IPS-18c (cell line): ENCODE data around the gene RNF187.

Source experiments
- H3K4me3 ChIP-seq: 2 replicates; pipeline ENCODE4 v1.7.0; 2013; ENCODE audit warnings: low read depth, mild to moderate bottlenecking, low read length, moderate library complexity; ENCODE audit not compliant: insufficient read depth
- H3K9me3 ChIP-seq: one replicate; pipeline ENCODE4 v1.6.1; 2013; ENCODE audit warnings: mild to moderate bottlenecking, low read length, moderate library complexity; ENCODE audit not compliant: control insufficient read depth, insufficient read depth

RNF187 gene

DNA sequence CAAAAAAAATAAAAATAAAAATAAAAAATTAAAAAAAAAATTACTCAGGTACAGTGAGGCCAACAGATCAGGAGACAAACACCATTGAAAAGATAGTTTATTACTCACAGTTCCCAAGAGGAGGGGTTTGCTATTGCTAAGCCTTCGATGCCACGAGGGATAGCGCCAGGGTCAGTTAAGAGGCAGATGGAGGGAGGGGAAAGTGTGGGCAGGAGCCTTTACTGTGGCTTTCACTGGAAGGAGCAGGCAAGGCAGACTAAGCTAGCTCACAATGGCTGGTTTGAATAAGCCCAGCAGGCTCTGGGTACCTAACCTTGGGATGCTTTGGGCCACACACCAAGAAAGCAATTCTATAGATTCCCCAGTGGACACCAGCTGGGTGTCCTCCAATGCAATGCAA, 12.7 kb upstream of the RNF187 start:
- no peaks in the 10 kb centered on the region for H3K9me3 ChIP-seq
- no peak overlapping the region for H3K4me3 ChIP-seq

DNA sequence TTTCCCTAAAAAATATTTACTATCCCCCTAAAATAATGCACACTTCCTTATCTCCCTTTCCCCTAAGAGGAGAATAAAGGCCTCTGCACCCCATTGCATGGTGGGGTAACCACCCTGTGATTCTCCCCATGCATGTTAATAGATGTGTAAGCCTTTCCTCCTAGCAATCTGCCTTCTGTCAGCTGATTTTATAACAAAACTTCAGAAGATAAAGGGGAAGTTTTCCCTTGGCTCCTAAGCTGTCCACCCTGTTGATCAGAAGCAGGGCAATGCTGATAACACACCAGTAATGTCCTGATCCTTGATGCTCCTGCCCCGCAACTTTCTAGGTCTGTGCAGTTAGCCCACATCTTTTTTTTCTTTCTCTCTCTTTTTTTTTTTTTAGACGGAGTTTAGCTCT, 11.4 kb upstream of the RNF187 start:
- Histone ChIP-seq H3K4me3 (no peak overlapping the region), H3K9me3 (no peaks in the 10 kb centered on the region)

DNA sequence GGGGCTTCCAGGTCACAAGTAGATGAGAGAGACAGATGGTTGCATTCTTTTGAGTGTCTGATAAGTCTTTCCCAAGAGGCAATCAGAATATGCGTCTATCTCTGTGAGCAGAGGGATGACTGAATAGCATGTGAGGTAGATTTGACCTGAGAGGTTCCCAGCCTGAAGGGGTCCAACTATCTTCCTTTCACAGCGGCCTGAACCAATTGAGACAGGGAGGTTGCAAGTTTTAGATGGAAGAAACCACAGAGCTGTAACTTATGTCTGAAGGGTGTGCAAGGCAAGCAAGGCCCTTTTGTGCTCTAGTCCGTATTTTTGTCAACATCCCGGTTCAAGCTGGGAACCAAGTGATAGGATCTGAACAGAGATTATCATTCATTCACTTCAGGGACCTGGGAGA, 9.9 kb upstream of the RNF187 start:
- Histone ChIP-seq H3K4me3 (no peak overlapping the region), H3K9me3 (no peaks in the 10 kb centered on the region)

DNA sequence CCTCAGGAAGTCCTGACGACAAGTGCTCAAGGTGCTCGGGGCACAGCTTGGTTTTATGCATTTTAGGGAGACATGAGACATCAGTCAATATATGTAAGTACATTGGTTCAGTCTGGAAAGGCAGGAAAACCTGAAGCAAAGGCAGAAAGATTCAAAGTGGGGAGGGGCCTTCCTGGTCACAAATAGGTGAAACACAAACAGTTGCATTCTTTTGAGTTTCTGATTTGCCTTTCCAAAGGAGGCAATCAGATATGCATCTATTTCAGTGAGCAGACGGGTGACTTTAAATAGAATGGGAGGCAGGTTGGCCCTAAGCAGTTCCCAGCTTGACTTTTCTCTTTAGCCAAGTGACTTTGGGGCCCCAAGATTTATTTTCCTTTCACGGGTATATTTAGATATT, 8.9 kb upstream of the RNF187 start:
- Histone ChIP-seq H3K9me3 (no peaks in the 10 kb centered on the region), H3K4me3 (no peak overlapping the region; the same call in 1 of the 2 replicates)

DNA sequence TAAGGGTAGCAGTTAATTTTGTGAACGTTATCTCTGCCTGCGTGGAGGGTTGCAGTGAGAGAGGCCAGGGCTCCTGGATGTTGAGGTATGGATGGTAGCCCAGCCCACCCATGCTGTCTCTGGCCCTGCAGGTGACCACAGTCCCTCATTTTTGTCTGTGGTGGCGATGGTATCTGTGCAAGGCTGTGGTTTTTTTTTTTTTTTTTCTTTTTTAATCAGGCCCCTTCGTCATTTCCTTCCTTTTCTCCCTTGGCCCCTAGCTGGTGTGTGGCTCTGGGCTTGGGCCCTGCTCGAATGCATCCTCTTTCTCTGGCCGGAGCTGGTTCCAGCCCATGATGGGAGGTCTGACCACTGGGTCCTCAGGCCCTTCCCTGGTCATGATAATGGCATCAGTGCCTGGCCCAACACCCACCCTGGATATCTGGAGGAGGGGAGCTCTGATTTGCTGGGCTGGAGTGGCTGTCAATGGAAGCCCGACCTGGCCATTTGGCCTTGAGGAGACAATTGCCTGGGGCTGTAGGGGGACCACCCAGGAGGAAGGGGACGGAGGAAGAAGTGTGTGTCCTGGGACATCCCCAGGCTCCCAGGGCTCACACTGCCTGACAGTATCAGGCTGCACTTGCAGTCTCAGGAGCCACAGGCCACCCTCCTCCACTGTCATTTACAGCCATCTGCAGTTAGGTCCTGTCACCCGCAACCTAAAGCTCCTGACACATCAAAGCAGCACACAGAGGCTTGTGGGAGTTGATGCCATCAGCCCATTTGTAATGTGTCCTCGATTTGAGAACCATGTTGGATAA, 8.1 kb upstream of the RNF187 start:
- Histone ChIP-seq H3K9me3 (no peaks in the 10 kb centered on the region), H3K4me3 (no peak overlapping the region)

DNA sequence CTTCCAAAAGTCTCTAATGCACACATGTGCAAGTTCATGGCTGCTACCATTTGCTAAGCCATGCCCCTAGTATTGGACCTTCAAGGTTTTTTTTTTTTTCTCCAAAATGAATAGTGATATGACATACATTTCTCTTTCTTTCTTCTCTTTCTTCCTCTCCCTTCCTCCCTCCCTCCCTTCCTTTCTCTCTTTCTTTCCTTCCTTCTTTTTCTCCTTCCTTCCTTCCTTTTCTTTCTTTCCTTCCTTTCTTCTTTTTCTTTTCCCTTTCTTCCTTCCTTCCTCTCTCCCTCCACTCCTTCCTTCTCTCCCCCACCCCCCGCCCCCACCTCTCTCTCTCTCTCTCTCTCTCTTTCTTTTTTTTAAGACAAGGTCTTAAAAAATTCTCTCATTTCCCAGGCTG, 3.4 kb upstream of the RNF187 start:
- Histone ChIP-seq H3K9me3 (no peaks in the 10 kb centered on the region), H3K4me3 (no peak overlapping the region)

DNA sequence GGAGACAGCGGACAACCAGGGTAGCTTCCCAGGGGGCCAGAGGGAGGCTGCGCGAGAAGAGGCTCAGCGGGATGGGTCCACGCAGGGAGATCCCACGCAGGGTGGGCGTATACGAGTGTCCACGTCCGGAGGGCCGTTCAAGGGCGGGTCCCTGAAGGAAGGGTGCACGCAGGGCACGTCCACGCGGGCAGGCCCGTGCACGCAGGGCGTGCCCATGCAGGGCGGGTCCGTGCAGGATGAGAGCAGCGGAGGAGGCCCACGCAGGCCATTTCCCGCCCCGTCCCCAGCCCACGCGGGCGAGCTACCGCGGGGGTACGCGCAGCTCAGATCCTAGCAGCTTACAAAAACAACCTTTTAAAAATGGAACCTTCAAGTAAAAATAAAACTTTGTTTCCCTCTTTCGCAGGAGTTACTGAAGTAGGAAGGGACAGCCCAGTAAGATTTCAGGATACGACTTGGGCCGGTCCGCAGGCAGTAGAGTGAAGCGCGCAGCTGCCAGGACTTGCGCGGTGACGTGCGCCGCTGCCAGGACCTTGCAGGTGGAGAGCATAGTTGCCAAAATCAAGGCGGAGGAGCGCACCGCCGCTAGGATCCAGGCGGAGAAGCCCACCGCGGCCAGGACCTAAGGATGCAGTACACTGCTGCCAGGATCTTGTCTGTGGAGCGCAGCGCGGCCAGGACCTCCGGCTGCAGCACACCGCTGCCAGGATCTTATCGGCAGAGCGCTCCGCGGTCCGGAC, 416 bp upstream of the RNF187 start:
- no peaks in the 10 kb centered on the region for H3K9me3 ChIP-seq
- H3K4me3 ChIP-seq = peak overlapping the region; percentile 96

DNA sequence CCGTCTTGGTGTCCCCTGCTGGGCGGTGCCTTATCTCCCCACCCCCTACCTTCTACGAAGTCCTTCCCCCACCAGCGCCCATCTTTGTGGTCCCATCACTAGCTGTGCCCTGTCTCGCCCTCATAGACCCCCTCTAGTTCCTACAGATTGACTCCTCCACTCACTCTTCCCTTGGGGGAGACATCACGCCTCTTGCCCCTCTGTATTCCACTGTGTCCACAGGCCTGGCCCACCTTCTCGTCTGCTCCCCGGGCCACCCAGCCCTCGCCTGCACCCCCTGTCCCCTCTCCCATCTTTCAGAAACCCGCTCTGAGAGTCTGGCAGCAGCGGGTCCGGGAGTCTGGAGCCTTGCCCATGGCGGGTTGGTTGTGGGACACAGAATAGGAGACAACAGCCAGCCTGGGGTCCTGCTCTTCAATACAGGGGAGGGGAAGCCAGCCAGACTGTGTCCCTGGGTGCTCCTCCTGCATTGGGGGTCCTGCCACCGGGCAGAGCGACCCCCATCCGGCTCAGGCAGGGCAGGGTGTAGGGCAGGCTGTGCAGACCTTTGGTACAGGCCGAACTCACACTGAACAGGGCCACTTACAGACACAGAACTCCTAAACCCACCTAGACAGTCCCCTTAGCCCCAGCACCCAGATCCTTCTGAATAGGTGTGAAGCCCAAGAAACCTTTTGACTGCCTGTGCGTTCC, 1.1 kb downstream of the RNF187 start:
- no peaks in the 10 kb centered on the region for H3K9me3 ChIP-seq
- H3K4me3 ChIP-seq = peak overlapping the region; percentile 96

DNA sequence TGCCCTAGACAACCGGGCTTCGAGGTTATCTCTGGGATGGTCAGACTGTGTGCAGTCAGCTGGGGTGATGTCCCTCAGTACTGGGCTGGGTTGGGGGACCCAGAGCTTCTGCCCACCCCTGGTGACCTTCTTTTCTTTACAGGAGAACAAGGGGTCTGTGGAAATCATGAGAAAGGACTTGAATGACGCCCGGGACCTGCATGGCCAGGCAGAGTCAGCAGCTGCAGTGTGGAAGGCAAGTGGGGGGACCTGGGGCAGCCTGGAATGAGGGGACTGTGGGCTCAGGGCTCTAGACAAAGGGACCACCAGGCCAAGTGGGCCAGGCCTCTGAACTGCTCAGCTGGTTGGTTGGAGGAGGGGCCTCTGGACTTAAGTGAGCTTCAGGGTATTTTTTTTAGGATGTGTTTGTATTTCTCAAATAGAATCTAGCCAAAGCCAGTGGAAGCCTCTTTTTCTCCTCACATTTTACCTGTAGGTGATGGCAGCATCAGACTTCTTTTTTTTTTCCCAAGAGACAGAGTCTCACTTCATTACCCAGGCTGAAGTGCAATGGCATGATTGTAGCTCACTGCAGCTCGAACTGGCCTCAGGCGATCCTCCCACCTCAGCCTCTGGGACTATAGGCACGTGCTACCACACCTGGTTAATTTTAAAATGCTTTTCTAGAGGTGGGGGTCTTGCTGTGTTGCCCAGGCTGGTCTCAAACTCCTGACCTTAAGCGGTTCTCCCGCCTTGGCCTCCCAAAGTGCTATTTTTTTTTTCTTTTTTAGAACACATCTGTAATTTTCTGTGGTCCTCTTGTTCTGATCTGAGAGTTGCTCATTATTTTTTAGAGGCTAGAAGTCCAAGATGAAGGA, 1.9 kb downstream of the RNF187 start:
- no peaks in the 10 kb centered on the region for H3K9me3 ChIP-seq
- no peak overlapping the region for H3K4me3 ChIP-seq

DNA sequence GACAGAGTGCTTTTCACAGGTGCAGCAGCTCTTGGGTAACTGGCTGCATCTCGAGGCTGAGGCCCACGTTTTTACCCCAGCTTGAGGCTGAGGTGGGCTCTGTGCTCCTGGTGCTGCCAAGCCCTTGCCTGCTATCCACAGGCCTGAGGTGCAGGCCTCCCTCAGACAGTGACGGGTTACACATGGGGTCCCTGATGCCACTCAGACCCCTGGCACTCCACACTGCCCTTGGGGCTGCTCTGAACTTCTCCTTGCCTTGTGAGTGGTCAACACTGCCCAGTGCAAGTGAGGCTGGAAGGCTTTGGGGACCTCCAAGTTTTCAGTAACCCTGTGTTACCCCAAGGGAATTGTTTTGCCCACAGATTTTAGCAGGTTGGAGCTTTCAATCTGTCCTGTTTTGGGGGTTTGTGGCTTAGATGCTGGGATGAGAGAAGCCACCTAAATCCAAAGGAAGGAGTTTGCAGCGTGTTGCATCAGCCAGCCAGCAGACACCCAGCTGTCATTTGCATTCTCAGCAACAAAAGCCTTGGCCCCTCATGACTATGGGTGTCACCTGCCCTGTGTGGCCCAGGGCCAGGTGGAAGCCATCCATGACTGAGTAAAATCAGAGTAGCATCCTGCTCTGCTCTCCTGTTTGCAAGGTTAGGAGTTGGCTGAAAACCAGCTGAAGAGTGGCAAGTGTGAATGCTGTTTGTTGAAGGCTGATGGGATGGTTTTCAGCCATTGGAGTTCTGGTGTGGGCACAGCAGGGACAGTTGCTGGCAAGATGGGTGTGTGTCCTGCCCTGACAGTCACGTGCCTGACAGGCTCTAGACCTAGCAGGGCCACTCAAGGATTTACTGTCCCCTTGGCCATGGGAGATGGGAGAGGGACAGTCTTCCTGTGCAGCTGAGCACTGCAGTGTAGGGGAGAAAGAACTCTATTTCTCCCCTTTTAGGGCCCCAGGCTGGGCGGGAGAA, 3.2 kb downstream of the RNF187 start:
- Histone ChIP-seq H3K9me3 (no peaks in the 10 kb centered on the region), H3K4me3 (no peak overlapping the region)

DNA sequence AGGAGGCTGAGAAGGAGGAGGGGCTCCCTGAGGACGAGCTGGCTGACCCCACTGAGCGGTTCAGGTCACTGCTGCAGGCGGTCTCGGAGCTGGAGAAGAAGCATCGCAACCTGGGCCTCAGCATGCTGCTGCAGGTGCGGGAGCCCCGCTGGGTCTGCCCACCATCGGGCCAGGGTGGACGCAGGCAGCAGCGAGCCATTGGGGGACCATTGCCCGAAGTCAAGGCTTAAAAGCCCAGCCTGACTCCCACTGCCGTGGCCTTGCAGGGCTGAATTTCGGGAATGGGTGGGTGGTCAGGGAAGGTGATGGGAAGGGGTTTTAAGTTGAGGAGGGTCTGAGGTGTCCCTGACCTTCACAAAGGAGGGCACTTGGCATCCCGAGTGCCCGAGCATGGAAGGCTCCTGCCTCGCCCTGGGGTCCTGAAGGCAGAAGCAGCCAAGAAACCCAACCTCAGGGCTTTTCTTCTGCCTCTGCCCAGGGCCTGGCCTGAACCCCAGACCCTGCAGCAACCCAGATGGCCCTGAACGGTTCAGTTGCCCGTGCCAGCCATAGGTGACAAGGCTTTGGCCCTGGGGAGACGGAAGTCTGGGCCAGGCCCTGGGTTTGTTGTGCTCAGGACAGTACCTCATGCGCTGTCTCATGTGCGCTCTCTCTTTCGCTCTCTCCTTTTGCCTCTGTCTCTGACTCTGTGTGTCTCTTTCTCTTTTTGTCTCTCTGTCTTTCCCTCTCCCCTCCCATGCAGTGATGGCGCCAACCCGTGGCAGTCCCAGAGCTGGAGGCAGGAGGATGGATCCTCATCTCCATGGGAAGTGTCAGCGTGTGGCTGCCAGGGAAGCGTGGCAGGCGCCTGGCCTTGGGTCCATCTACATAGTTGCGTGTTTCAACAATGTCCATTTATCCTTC, 6.2 kb downstream of the RNF187 start:
- Histone ChIP-seq H3K9me3 (no peaks in the 10 kb centered on the region), H3K4me3 (no peak overlapping the region)

DNA sequence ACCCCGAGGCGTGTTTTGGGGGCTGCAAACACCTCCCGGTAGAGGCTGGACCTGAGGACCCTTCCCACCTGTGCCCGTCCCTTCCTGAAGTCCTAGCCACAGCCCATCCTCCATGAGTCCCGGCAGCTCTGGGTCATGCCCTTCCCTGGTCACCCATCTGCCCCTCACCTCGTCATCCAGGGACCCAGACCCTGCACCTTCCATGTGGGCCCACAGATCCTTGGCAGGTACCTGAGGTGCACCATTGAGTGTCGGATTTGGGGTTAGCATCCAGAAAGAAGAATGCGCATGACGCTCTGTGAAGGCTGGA, 6.8 kb downstream of the RNF187 start:
- H3K9me3 ChIP-seq = no peaks in the 10 kb centered on the region
- no peak overlapping the region for H3K4me3 ChIP-seq

DNA sequence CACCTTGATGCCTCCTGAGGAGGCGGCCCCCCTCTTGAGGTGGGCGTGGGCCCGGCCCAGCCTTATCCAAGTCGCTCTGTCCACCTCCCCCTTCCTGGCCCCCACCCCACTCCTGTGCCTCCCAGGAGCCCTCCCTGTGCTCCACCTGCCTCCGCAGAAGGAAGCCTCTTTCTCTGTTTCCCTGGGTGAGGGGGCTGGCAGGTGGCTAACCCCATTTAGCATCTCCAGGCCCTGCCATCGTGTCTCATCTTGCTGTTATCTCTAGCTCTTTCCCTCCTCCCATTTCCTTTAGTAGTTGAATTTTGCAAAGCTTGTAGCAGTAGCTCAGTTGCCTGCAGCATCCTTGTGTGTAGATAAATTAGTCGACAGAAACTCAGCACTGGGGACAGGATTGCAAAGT, 7.2 kb downstream of the RNF187 start:
- H3K4me3 ChIP-seq = no peak overlapping the region
- H3K9me3 ChIP-seq = no peaks in the 10 kb centered on the region

DNA sequence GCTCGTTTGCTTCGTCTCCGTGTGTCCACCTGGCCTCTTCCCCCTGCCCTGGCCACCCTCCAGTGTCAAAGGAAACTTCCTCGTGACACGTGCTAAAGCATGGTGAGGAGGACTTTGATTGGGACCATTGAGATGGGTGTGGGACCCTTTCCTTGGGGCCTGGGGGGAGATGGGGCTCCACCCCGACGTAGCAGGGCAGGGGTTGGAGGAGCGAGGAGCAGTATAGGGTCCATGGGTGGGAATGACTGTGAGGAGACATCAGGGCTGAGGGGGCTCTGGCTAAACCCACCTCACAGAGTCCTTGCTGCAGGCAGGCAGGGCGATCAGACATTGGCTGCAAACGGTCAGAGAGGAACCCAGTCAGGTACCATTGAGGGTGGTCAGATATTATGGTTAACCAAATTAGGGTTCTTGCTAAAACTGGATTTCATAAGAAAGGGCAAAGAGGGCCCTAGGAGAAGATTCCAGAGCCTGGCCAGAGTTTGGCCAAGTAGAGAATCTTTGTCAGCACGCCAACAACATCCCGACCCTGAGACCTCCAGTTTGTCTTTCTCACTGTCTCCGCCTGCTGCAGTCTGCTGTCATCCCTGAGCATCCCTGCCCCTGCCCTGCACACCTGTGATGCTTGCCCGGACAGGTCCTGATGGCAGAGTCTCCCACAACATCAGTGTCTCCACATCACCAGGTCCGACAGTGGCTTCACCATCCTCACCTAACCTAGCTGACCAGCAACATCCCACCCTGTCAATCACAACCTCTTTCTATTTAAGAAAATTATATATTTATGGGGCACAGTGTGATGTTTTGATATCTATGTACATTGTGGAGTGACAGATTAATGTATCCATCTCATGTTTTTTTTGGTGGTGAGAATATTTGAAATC, 8.0 kb downstream of the RNF187 start:
- no peaks in the 10 kb centered on the region for H3K9me3 ChIP-seq
- no peak overlapping the region for H3K4me3 ChIP-seq

DNA sequence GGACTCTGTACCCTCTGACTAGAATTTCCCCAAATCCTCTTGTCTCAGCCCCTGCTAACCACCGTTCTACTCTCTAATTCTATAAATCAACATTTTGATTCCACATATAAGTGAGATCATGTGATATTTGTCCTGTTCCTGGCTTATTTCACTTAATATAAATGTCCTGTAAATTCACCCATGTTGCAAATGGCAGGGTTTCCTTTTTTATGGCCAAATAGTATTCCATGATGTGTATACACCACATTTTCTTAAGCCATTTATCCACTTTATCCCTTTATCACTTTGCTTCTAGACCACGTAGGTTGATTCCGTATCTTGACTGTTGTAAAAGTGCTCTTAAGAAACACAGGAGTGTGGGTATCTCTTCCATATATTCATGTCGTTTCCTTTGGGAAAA, 8.9 kb downstream of the RNF187 start:
- no peak overlapping the region for H3K4me3 ChIP-seq
- H3K9me3 ChIP-seq = no peaks in the 10 kb centered on the region
